Measurements from ENCODE around the gene ZNF609.
A peak's percentile ranks its signal among the peaks of the same experiment; 100 is the strongest.

ZNF609 gene, protein sequence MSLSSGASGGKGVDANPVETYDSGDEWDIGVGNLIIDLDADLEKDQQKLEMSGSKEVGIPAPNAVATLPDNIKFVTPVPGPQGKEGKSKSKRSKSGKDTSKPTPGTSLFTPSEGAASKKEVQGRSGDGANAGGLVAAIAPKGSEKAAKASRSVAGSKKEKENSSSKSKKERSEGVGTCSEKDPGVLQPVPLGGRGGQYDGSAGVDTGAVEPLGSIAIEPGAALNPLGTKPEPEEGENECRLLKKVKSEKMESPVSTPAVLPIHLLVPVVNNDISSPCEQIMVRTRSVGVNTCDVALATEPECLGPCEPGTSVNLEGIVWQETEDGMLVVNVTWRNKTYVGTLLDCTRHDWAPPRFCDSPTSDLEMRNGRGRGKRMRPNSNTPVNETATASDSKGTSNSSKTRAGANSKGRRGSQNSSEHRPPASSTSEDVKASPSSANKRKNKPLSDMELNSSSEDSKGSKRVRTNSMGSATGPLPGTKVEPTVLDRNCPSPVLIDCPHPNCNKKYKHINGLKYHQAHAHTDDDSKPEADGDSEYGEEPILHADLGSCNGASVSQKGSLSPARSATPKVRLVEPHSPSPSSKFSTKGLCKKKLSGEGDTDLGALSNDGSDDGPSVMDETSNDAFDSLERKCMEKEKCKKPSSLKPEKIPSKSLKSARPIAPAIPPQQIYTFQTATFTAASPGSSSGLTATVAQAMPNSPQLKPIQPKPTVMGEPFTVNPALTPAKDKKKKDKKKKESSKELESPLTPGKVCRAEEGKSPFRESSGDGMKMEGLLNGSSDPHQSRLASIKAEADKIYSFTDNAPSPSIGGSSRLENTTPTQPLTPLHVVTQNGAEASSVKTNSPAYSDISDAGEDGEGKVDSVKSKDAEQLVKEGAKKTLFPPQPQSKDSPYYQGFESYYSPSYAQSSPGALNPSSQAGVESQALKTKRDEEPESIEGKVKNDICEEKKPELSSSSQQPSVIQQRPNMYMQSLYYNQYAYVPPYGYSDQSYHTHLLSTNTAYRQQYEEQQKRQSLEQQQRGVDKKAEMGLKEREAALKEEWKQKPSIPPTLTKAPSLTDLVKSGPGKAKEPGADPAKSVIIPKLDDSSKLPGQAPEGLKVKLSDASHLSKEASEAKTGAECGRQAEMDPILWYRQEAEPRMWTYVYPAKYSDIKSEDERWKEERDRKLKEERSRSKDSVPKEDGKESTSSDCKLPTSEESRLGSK (N-terminal part only)

DNA sequence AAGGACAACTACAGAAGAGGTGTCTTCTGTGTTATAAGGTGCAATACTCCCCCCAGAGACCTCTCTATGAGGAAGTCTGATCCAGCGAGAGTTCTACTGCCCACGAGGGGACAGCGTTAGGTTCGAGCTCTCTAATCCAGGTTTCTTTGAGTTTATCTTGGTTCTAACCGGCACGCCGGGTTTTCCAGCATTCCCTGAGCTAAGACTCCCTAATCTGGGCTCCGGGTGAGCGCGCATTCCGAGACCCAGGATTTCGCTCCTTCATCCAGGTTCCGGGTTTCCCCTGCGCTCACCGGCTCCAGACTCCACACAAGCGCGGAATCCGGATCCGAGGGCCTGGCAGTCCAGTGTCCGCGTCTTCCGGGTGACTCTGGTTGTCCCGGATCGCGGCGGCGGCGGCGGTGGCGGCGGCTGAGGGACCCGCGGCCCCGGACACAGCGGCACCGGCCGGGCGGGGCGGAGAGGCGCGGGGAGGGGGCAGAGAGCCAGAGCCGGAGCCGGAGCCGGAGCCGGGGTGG, at the start of gene ZNF609:
Gene ZNF609 (plus strand): TSS at position 373 of the 518 bp plus-strand sequence. CDS start 38,842 bp downstream, outside the sequence.
- peak; percentile 97 for DNase-seq

DNA sequence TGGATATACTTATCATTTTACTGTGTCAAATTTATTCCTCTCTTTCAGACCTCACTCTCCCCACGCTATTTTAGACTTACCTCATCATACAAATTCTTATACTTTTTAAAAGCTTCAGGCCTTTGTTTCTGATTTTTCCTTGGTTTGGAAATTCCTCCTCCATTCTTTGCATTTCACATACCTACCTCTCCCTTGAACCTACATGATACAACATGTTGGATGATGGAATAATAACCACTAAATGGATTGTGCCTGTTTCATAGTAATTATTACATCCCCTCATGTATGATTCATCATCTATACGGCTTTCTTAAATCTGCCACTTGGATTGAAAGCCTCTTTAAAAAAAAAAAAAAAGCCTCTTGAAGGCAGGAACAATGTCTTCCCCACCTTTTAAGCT, 48.2 kb upstream of the ZNF609 start:
- no peak for DNase-seq

DNA sequence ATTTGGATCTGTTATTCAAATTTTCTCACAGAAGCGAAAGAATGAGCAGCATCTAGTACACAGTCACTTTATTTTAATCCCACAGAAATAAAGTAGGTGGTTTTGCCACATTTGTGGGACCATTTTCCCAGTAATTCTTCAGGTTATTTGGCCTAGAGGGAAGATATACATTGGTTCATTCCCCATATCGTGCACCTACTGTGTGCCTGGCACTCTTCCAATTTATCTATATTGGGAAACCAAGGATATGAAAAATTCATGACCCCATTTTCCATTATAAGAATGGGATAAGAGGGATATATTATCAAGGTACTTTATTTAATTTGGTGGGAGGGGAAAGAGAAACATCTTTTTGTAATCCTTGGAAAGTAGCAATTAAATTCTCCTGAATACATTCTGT, 37.7 kb upstream of the ZNF609 start:
- no peak for DNase-seq

DNA sequence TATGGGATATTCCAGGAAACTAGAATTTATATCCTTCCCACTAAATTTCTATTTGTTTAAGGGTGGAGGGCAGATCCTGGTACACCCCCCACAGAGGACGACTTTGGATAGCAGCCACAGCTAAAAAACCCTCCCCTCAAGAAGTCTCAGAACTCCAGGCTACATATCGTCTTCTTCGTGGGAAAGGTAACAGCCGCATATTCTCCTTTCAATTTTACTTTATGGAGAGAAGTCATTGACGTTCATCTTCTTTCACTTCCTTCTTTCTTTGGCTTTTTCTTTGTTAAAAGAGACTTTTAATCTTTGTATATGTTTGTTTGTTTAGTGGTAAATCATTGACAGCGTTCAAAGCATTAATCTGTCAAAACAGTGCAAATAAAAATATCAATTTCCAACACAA, 36.4 kb upstream of the ZNF609 start:
- no peak for DNase-seq

DNA sequence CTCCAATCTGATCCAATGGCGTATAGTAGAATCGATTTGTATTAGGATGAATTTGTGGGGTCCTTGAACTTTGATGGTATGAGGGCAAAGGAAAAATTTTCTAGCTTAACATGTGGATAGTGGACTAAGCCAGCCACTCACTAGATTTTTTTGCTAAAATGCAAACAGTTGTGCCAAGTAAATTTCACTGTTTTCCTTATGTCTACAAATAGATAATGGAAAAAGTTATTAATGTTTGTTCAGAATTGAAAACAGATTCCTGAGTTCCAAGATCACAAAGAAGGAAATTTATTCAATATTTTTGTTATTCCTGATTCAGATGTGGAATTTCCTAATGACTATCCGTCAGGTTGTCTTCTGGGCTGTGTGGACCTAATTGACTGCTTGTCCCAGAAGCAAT, 35.2 kb upstream of the ZNF609 start:
- no peak for DNase-seq

DNA sequence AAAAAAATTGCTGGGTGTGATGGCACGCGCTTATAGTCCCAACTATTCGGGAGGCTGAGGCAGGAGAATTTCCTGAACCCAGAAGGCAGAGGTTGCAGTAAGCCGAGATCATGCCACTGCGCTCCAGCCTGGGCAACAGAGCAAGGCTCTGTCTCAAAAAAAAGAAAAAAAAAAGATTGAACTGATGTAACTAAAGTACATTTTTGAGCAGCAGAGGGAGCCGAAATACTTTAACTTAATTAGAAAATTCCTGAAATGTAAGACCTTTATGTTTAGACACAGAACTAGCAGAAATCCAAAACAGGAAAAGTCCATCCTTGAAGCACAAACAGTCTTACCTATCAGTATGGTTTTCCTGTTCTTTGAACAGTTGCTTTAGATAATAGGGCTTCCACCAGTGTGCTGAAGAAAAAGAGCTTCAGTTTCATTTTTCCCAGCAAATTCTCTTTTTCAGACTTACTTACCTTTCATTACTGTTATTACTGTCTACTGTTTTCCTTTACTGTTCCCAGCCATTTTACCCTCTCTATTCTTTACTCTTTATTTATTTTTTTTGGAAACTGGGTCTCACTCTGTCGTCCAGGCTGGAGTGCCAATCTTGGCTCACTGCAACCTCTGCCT, 33.4 kb upstream of the ZNF609 start:
- peak; percentile 64 for DNase-seq

DNA sequence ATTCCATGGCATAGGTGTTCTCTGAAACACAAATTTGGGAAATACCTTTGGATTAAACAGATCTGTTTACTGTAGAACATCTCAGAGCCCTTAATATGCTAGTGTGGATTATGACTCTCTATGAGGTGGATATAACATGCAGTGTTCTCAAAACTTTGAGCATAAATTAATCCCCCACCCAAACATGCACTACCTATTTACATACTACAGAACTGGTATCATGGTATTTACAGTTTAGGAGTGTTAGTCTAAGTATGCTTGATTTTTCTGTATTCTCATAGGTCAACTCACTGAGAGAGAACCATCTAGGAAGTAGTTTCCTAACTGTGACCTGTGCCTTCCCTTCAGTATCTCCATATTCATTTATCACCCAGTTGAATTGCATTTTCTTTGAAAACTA, 30.9 kb upstream of the ZNF609 start:
- DNase-seq, result no peak

DNA sequence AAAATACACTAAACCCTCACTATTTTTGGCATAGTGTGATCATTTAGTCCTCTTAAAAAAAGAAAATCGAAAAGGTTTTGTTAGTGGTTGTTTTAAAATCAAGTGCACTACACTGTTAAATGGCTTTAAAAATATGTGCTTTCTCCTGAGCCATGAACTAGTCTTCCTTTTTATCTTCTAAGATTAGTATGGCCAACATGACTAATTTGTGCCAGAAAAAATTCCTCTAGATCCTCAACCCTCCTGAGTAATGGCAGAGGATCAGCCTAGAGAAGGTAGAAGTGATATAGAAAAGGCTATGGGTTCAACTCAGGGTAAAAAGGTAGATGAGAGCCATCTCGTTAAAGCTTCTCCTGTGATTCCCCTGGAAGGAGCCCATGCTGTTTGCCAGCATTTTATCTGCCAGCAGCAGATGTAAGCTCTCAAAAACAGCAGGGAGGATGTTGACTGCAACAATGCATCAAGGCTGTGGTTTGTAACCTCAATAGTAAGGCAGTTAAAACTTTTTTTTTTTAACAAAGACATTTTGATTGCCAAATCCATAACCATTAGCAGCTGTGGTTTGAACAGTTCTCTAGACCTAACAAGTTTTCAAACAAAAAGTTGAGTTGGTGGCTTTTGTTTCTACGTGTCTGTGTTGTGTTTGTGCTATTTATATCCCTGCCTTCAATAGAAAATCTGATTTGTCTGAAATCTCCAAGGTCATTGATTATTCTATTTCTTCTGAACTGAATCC, 30.2 kb upstream of the ZNF609 start:
- peak; percentile 15 for DNase-seq

DNA sequence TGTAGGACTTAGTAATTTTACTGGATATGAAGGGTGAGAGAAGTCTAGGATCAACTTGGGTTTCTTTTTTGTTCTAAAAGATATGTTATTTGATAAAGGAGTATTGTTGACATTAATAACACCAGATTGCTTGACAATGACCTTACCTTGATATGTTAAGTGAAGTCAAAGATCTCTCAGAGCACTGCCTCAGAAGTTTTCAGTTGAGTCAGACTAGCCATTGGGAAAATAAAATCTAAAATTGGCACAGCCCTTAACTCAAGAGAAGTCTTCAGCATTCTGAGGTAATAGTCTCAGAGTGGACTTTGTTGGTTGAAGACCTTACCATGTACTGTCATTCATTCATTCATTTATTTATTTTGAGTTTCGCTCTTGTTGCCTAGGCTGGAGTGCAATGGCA, 22.4 kb upstream of the ZNF609 start:
- no peak for DNase-seq

DNA sequence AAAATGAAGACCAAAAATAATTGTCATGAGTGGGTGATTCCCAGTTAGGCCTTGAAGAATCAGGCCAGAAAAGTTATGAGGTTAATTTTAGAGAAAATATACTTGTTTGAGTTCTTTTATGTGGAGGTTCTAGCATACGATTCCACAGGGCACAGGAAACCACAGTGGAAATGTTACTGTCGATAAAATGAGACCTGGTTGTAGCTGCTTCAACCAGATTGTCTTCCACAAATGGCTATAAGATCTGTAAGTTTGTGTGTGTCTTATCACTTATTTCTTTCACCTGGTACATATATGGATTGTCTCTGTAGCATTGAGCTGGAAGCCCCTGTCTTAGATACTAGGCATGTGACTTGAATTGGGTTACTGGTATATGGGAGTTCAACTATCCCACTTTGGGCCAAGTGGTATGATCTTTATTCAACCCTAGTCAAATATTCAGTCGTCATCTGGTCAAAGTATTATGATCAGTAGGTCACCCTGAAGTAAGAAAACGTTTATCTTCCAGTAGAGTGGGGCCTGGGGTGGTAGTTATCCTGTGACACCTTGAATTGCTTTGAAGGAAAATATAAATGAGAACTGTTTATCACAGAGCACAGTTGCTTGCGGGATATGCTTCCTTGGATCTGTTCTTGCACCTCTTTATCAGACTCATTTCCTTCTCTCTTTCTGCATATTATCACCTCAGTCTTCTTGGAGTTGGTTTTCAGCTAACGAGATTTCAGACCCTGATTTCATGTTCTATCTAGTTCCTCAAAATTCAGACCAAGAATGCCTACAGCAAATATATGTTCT, 21.5 kb upstream of the ZNF609 start:
- DNase-seq, result no peak

DNA sequence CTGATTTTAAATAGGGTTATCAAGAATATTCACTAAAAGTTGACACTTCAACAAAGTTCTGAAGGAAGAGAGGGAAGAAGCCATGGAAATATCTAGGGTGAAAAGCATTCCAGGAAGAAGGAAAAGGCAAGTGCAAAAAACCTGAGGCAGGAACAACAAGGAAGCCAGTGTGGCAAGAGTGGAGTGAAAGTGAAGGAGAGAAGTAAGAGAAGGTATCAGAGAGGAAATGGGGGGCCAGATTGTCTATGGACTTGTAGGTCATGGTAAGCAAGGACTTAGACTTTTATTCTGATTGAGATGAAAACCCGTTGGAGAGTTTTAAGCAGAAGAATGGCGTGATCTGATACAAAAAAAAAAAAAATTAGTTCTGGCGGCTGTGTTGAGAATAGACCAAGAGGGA, 18.5 kb upstream of the ZNF609 start:
- no peak for DNase-seq

DNA sequence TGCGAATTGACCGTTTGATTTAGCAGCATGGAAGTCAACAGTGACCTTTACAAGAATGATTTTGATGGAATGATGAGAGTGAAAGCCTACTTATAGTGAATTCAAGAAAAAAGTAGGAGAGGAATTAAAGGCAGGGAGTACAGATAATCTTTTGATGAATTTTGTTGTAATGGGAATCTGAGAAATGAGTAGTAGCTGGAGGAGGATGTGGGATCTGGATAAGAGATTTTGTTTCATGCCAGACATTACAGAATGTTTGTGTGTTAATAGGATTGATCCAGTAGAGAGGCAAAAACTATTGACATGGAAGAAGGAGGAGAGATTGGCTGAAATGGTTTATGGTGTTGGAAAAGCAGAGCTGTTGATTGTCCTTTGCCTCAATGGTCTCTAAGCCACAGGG, 17.4 kb upstream of the ZNF609 start:
- no peak for DNase-seq

DNA sequence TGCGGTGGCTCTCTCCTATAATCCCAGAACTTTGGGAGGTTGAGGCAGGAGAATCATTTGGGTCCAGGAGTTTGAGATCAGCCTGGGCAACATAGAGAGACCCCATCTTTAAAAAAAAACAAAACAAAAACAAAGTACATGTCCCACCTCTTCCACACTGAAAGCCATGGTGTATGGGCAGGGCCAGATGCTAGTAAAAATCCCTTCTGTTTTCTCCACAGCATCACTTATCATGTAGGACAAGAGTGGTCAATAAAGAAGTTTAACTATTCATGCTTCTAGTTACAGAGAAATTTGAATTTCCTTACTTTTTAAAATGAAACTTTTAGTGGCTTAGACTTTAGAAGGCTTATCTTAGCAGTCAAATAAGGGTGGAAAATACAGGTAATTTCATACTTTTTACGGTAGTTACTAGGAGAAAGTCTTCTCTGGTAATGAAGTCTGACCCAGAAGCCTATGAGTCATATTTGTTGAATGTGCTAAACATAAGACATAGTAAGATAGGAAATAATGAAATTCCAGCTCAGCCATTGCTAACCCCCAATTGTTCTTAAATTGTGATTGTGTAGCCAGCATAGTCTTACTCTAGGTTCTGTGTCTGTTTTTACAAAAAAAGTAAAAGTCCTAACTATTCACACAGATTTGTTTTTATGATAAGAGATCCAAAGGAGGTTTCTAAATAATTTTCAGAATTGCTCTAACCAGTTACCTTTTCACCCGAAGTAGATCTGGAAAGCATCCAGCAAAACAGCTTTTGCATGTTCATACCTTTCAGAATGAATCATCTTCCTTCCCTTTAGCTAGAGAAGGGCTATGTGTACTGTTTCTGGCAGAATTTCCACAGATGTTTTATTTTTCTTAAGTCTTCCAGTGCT, 16.4 kb upstream of the ZNF609 start:
- DNase-seq, result no peak

DNA sequence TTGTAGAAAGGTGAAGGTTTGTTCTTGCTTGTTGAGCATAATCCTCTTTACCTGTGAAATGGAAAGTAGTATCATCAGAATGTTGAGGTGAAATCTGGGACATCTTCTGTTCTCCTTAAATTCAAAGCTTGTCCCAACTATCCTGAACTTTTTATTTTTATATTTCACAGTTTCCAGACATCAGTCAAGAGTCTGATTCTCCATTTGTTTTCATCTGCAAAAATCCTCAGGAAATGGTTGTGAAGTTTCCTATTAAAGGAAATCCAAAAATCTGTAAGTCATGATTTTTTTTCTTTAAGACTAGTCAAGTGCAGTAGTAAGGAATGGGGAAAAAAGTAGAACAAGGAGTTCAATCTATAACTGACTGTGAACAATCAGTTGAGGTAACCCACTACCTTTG, 15.5 kb upstream of the ZNF609 start:
- no peak for DNase-seq

DNA sequence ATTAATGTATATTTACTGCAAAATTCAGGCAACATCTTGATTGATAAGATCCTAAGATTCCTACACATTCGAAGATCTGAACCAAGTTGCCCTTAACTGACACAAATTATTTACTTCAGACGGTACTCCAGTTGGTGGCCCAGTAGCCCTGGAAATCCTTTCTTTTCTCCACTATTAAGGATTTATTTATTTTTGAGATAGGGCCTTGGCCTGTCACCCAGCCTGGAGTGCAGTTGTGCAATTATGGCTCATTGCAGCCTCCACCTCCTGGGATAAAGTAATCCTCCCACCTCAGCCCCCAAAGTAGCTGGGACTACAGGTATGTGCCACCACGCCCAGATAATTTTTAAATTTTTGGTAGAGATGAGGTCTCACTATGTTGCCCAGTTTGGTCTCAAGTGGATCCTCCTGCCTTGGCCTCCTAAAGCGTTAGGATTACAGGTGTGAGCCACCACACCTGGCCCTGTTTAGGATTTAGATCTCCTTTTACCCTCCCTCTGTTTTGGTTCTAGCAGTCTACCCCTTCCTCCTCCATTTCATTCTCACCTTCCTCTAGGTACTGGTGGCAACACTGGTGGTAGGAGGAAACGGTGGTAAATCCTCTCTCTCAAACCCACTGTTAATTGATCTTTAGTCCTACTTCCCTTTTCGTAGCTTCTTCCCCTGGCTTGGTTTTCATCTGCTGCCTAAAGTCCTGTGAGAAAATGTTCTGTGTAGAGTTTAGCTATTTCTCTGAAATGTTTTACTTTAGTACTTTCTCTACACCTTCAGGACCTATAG, 12.7 kb upstream of the ZNF609 start:
- DNase-seq, result no peak

DNA sequence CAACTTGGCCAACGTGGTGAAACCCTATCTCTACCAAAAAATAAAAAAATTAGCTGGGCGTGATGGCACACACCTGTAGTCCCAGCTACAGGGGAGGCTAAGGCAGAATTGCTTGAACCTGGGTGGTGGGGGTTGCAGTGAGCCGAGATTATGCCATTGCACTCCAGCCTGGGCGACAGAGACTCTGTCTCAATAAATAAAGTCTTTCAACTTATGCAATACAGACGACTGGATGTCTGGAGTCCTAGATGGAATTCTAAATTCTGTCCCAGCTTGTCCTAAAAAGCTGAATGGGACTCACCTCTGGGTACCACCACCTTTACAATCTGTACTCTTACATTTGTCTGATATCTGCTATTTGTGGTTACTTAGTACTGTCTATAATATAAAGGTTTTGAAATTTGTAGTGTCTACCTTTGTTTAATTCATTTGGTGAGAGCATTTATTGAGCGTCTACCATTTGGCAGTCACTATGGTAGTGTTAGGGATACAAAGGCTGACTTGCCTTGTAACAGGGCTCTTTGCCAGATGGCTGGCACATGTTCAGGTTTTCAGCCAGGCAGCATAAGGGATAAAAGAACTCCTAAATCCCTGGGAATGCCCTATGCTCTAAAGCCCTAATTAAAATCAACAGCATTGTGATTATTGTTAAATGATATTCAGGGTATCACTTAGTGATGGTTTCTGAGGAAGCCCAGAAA, 7.2 kb upstream of the ZNF609 start:
- DNase-seq, result peak; percentile 89

DNA sequence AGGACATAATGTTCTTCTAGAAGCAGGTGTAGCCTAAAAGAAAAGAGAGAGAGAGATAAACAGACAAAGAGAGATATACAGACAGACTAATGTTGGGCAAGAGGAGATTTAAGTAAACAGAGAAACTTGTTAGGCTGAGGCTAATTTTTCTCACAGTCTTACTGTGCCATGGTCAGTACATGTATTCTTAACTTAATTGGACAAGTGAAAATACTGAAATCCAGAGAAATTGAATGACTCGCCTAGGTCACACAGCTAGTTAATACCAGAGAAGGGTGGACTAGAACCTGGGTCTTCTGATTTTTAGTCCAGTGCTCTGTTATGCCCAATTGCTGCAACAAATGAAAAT, 6.7 kb upstream of the ZNF609 start:
- DNase-seq, result no peak

DNA sequence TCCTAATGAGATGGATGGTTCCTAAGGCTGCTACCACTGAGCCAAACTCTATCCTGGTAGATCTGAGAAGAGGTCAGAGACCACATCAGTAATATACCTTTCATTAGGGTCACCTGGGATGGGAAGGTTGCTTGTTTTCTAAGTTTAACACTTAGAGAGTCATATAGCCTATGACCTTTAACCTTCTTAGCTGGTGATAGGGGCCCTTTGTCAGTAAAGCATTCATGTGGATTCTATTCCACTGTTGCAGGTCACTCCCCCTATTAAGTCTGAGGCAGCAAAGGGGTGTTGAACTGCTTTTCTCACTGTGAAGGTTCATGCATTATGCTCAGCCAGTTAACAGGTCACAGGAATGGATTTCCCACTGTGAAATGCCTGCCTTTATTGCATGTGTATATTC, 6.1 kb upstream of the ZNF609 start:
- no peak for DNase-seq

DNA sequence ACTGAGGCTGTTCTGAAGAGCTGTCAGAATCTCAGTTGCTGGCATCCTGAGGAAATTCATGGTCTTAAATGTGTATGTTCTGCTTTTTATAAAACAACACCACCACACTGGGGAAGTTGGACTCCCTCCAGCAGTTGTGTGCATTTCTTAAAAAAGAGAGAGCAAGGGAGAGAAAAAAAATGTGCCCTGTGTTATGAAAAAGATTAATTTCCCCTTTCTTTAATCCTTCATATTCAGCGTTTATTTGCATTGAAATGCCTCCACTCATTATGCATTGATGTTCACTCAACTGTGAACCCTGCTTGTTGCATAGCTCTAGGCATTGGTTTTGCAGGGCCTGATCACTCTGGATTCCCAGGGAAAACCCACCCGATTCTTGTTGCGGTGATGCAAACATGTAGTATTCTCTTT, 4.4 kb upstream of the ZNF609 start:
- DNase-seq, result no peak
